IMR-90 (cell line): ENCODE results near the gene CD9. TPM values are rescaled to one million over a fixed set of nuclear protein-coding genes. Genes with fewer than 3 reads are reported as not detected.

Experiments used
- ATAC-seq: fragments of 200-7000 bp; cut with Tn5 transposase; 2 replicates; pipeline ENCODE4 v1.9.1; 2020; ENCODE audit warnings: low read depth, mild to moderate bottlenecking, moderate library complexity
- BruUV-seq: library from RNA; stranded (reverse); fragments of 400-500 nt; replicated peaks from 2 replicates; lab custom pipeline; 2021; lab: Mats Ljungman, UMichigan
- CTCF ChIA-PET: fragments of 300-600 bp; formaldehyde crosslinking; extraction: SDS; loops from one replicate; lab custom pipeline; 2021; ENCODE audit warnings: antibody characterized with exemption; lab: Yijun Ruan, JAX
- POLR2A ChIA-PET: fragments of 300-600 bp; sonication (Branson Sonifier 250); formaldehyde crosslinking; loops from one replicate; lab custom pipeline; 2022; ENCODE audit warnings: antibody characterized with exemption; ENCODE audit not compliant: unreplicated experiment; lab: Charles Lee
- DNase-seq: peaks from one replicate; pipeline ENCODE4 v3.0.0; 2013
- H2AFZ ChIP-seq: replicated peaks from 2 replicates; pipeline ENCODE3; 2013; ENCODE audit warnings: low read length, mild to moderate bottlenecking; ENCODE audit not compliant: poor library complexity
- H2AK5ac ChIP-seq: 2 replicates; pipeline ENCODE4 v1.6.1; 2013; ENCODE audit warnings: low read depth, low read length, inconsistent platforms
- H2AK9ac ChIP-seq: replicated peaks from 2 replicates; pipeline ENCODE3; 2013; ENCODE audit warnings: mild to moderate bottlenecking, low read depth, low read length, moderate library complexity; ENCODE audit not compliant: poor library complexity
- H2BK120ac ChIP-seq: 2 replicates; pipeline ENCODE4 v1.6.1; 2013; ENCODE audit warnings: low read depth, low read length, inconsistent platforms
- H2BK15ac ChIP-seq: 3 replicates; pipeline ENCODE4 v1.6.1; 2013; ENCODE audit warnings: low read depth, low read length, inconsistent platforms
- H2BK20ac ChIP-seq: 2 replicates; pipeline ENCODE4 v1.6.1; 2013; ENCODE audit warnings: low read depth, mild to moderate bottlenecking, inconsistent platforms, low read length, moderate library complexity
- H2BK5ac ChIP-seq: 2 replicates; pipeline ENCODE4 v1.6.1; 2013; ENCODE audit warnings: mild to moderate bottlenecking, low read depth, low read length, inconsistent platforms; ENCODE audit not compliant: poor library complexity, severe bottlenecking
- H3K14ac ChIP-seq: replicated peaks from 2 replicates; pipeline ENCODE4 v1.6.1; 2013; ENCODE audit warnings: low read depth, low read length, inconsistent platforms
- H3K18ac ChIP-seq: 2 replicates; pipeline ENCODE4 v1.6.1; 2013; ENCODE audit warnings: low read depth, low read length, control low read depth
- H3K23ac ChIP-seq: 2 replicates; pipeline ENCODE4 v1.6.1; 2013; ENCODE audit warnings: low read depth, low read length, inconsistent platforms
- H3K27ac ChIP-seq: 2 replicates; pipeline ENCODE4 v1.5.1; 2013; ENCODE audit warnings: mild to moderate bottlenecking, control low read depth, low read length; ENCODE audit not compliant: insufficient read depth
- H3K27me3 ChIP-seq: 2 replicates; pipeline ENCODE4 v1.6.1; 2013; ENCODE audit warnings: low read length; ENCODE audit not compliant: control insufficient read depth, insufficient read depth
- H3K36me3 ChIP-seq: 2 replicates; pipeline ENCODE4 v1.6.1; 2013; ENCODE audit warnings: low read length, mixed read lengths; ENCODE audit not compliant: control insufficient read depth, insufficient read depth
- H3K4ac ChIP-seq: 2 replicates; pipeline ENCODE4 v1.6.1; 2013; ENCODE audit warnings: low read depth, low read length, inconsistent platforms
- H3K4me1 ChIP-seq: 2 replicates; pipeline ENCODE4 v1.6.1; 2013; ENCODE audit warnings: low read length, mixed read lengths; ENCODE audit not compliant: control insufficient read depth, insufficient read depth
- H3K4me2 ChIP-seq: 2 replicates; pipeline ENCODE4 v1.6.1; 2013; ENCODE audit warnings: low read depth, mild to moderate bottlenecking, control low read depth, low read length, moderate library complexity
- H3K4me3 ChIP-seq: 2 replicates; pipeline ENCODE4 v1.5.1; 2013; ENCODE audit warnings: low read depth, mild to moderate bottlenecking, control low read depth, low read length, moderate library complexity; ENCODE audit not compliant: insufficient read depth
- H3K56ac ChIP-seq: 2 replicates; pipeline ENCODE4 v1.6.1; 2013; ENCODE audit warnings: low read length, inconsistent platforms; ENCODE audit not compliant: insufficient read depth; ENCODE audit errors: extremely low read depth
- H3K79me1 ChIP-seq, 2 experiments: 2 replicates each; pipeline ENCODE4 v1.6.1; 2013; ENCODE audit warnings: low read length in 2 of 2, inconsistent platforms in 1 of 2, low read depth in 1 of 2
- H3K9ac ChIP-seq: 2 replicates; pipeline ENCODE4 v1.6.1; 2013; ENCODE audit warnings: low read depth, low read length, control low read depth
- H3K9me1 ChIP-seq: 2 replicates; pipeline ENCODE4 v1.6.1; 2013; ENCODE audit warnings: low read length, inconsistent platforms; ENCODE audit not compliant: insufficient read depth
- H3K9me3 ChIP-seq: 2 replicates; pipeline ENCODE4 v1.6.1; 2013; ENCODE audit warnings: low read length; ENCODE audit not compliant: control insufficient read depth, insufficient read depth
- H4K20me1 ChIP-seq: 2 replicates; pipeline ENCODE4 v1.6.1; 2013; ENCODE audit warnings: low read length, inconsistent platforms; ENCODE audit not compliant: insufficient read depth
- H4K5ac ChIP-seq: 2 replicates; pipeline ENCODE4 v1.6.1; 2013; ENCODE audit warnings: mild to moderate bottlenecking, low read depth, low read length, control low read depth
- H4K8ac ChIP-seq, 2 experiments: 2 replicates each; pipeline ENCODE4 v1.6.1; 2013; ENCODE audit warnings: low read depth in 2 of 2, low read length in 2 of 2, control low read depth in 1 of 2, inconsistent platforms in 1 of 2
- H4K91ac ChIP-seq: 2 replicates; pipeline ENCODE4 v1.6.1; 2013; ENCODE audit warnings: low read depth, low read length, inconsistent platforms; ENCODE audit not compliant: insufficient read depth
- BHLHE40 ChIP-seq: fragments of 150-350 bp; IDR thresholded peaks from 2 replicates; pipeline ENCODE4 v1.6.1; 2016; ENCODE audit warnings: mild to moderate bottlenecking, low read depth, low read length
- CEBPB ChIP-seq: IDR thresholded peaks from 2 replicates; pipeline ENCODE4 v1.6.1; 2012; ENCODE audit warnings: low read depth, low read length, improper control_type of control experiment
- FOS ChIP-seq: fragments of 150-350 bp; IDR thresholded peaks from 2 replicates; pipeline ENCODE4 v1.6.1; 2016; ENCODE audit warnings: low read depth, low read length
- MAFK ChIP-seq: IDR thresholded peaks from 2 replicates; pipeline ENCODE4 v1.6.1; 2012; ENCODE audit warnings: low read depth, low read length, improper control_type of control experiment
- MXI1 ChIP-seq: IDR thresholded peaks from 2 replicates; pipeline ENCODE4 v1.6.1; 2012; ENCODE audit warnings: low read depth, mild to moderate bottlenecking, low read length, moderate library complexity, borderline replicate concordance
- RCOR1 ChIP-seq: IDR thresholded peaks from 2 replicates; pipeline ENCODE4 v1.6.1; 2012; ENCODE audit warnings: mild to moderate bottlenecking, low read length, improper control_type of control experiment; ENCODE audit not compliant: insufficient replicate concordance
- WGBS, 2 experiments: methylation state at CpG; one replicate each; pipeline versions ENCODE4 v1.1.5 to v1.1.7; 2013; ENCODE audit warnings: missing lambda C conversion rate in 2 of 2; ENCODE audit not compliant: insufficient read length in 1 of 2; ENCODE audit errors: extremely low coverage in 2 of 2; 5-methylcytosine and 5-hydroxymethylcytosine counted together
- dilution Hi-C: fragments of 300-500 bp; cut with HindIII; formaldehyde crosslinking; loops from one replicate; pipeline ENCODE4 v1.14.3; 2018; ENCODE audit warnings: low sequenced_read_pairs; ENCODE audit not compliant: unreplicated experiment
- in situ Hi-C: fragments of 300-500 bp; cut with MboI; formaldehyde crosslinking; loops from 3 replicates; pipeline ENCODE4 v1.14.3; 2019; ENCODE audit warnings: low sequenced_read_pairs, inconsistent platforms, mixed read lengths
- intact Hi-C: fragments of 100-400 bp; cut with micrococcal nuclease; formaldehyde crosslinking; loops from 2 replicates; pipeline ENCODE4 v1.10.0; 2022
- polyA plus RNA-seq, 3 experiments: library from polyadenylated mRNA; depleted of rRNA; stranded (reverse); fragments of >200 nt; gene quantifications; 2 replicates each; pipeline ENCODE4 v1.2.3, GENCODE V29; 2012; ENCODE audit warnings: low replicate concordance in 1 of 3
- total RNA-seq: library from RNA; depleted of rRNA; stranded (reverse); fragments of >200 nt; gene quantifications from 2 replicates; pipeline ENCODE4 v1.2.3, GENCODE V29; 2012

The CD9 gene
- total and polyA plus RNA-seq, 2 of the 4 experiments (the other 2 are of a cell fraction) = 48.8 to 70.9 TPM

GRCh38 chr12:6211421-6211869 lies 11.2 kb downstream of the CD9 start:
- BruUV-seq = no TSS peak
- H2AFZ ChIP-seq = peak overlapping the region; percentile 66
- H4K5ac ChIP-seq = no peak overlapping the region
- peaks cover 25% of the 10 kb centered on the region for H3K4me1 ChIP-seq
- peaks cover 0 to 61% of the 10 kb centered on the region in 2 experiments; a peak in 3 of 4 replicates for H3K79me1 ChIP-seq
- TF ChIP-seq BHLHE40 (peak; percentile 68), MAFK (no peak; the same call in 1 of the 2 replicates), MXI1 (peak; percentile 90), CEBPB (peak; percentile 50; the same call in 1 of the 2 replicates), FOS (peak; percentile 36; the same call in 1 of the 2 replicates), RCOR1 (peak; percentile 75)
- H3K27ac ChIP-seq = peak overlapping the region; percentile 76; the same call in 1 of the 2 replicates
- no peak overlapping the region for H2BK15ac ChIP-seq
- ATAC-seq = peak; percentile 83
- intact Hi-C loops = no loop called here
- no peaks in the 10 kb centered on the region for H3K27me3 ChIP-seq
- H2BK5ac ChIP-seq = peak overlapping the region; percentile 6
- no peak overlapping the region for H3K23ac ChIP-seq
- H3K14ac ChIP-seq = peak overlapping the region; percentile 85; the same call in 1 of the 2 replicates
- H3K4me3 ChIP-seq = no peak overlapping the region
- DNase-seq = peak; percentile 91
- H2AK5ac ChIP-seq = no peak overlapping the region
- peak overlapping the region; percentile 27 for H3K4me2 ChIP-seq
- peak overlapping the region; percentile 87 for H3K4ac ChIP-seq
- peak overlapping the region; percentile 68; the same call in 1 of the 2 replicates for H2BK20ac ChIP-seq
- in situ Hi-C loops = no loop called here
- H4K20me1 ChIP-seq = peaks cover 14% of the 10 kb centered on the region; the same call in 1 of the 2 replicates
- H3K36me3 ChIP-seq = no peaks in the 10 kb centered on the region
- CTCF ChIA-PET = interaction anchor here (1.8 kb wide), 1 partner anchor 16 kb away, joined by 6 read pairs; no protein-coding TSS in a partner anchor
- peaks cover 29% of the 10 kb centered on the region for H3K9me1 ChIP-seq
- H2BK120ac ChIP-seq = peak overlapping the region; percentile 82; the same call in 1 of the 2 replicates
- H2AK9ac ChIP-seq = peak overlapping the region; percentile 68
- H3K9ac ChIP-seq = no peak overlapping the region
- H3K9me3 ChIP-seq = no peaks in the 10 kb centered on the region
- peak overlapping the region; percentile 71; the same call in 1 of the 2 replicates for H4K91ac ChIP-seq
- WGBS, 2 experiments = no CpG with 5 or more reads among the region's 14 CpGs
- H4K8ac ChIP-seq = 0 out of 4 replicates have a peak overlapping the region, but pooled peaks of 1 of the 2 experiments have one; percentile 70
- no peak overlapping the region for H3K56ac ChIP-seq
- dilution Hi-C loops = no loop called here
- H3K18ac ChIP-seq = no peak overlapping the region
- POLR2A ChIA-PET = interaction anchor here (0.6 kb wide), 1 partner anchor 161 kb away, joined by 4 read pairs; no protein-coding TSS in a partner anchor
